Kidney (tissue), 14 donors: ENCODE results near the gene DDX51. TPM values are rescaled to one million over a fixed set of nuclear protein-coding genes. Genes with fewer than 3 reads are reported as not detected.
A peak's percentile ranks its signal among the peaks of the same experiment; 100 is the strongest.

Experiments used
- DNase-seq, 5 donors: peaks; one replicate each; pipeline ENCODE4 v3.0.0-alpha.2; 2013 to 2020
- FAIRE-seq: peaks from 2 replicates; lab custom pipeline; 2012; peaks lifted over from hg19 to GRCh38; lab: Jason Lieb, UNC
- H3K27ac ChIP-seq, 2 donors: one replicate each; pipeline ENCODE4 v1.7.0; 2013; ENCODE audit warnings: low read depth in 2 of 2, low read length in 2 of 2, inconsistent platforms in 1 of 2
- H3K27me3 ChIP-seq: one replicate; pipeline ENCODE4 v1.7.1; 2013; ENCODE audit warnings: low read length, inconsistent platforms; ENCODE audit not compliant: control insufficient read depth, insufficient read depth
- H3K36me3 ChIP-seq, 3 donors: one replicate each; pipeline versions ENCODE4 v1.7.0 to v1.7.1; 2013; ENCODE audit warnings: low read length in 3 of 3, control low read depth in 1 of 3, inconsistent platforms in 1 of 3; ENCODE audit not compliant: insufficient read depth in 3 of 3, control insufficient read depth in 2 of 3
- H3K4me1 ChIP-seq, 3 donors: one replicate each; pipeline versions ENCODE4 v1.7.0 to v1.7.1; 2013; ENCODE audit warnings: low read length in 3 of 3, inconsistent platforms in 1 of 3, low read depth in 1 of 3; ENCODE audit not compliant: control insufficient read depth in 2 of 3, insufficient read depth in 2 of 3
- H3K4me3 ChIP-seq, 3 donors: one replicate each; pipeline versions ENCODE4 v1.7.0 to v1.8.1; 2013; ENCODE audit warnings: low read length in 3 of 3, control low read depth in 1 of 3, inconsistent platforms in 1 of 3
- H3K9ac ChIP-seq, 3 donors: one replicate each; pipeline versions ENCODE4 v1.7.0 to v1.7.1; 2013; ENCODE audit warnings: low read length in 3 of 3, control low read depth in 1 of 3, inconsistent platforms in 1 of 3
- H3K9me3 ChIP-seq, 3 donors: one replicate each; pipeline versions ENCODE4 v1.7.0 to v1.7.1; 2013; ENCODE audit warnings: low read length in 3 of 3, control low read depth in 1 of 3, inconsistent platforms in 1 of 3; ENCODE audit not compliant: control insufficient read depth in 2 of 3, insufficient read depth in 1 of 3
- intact Hi-C: fragments of 100-400 bp; cut with DNase I; formaldehyde crosslinking; loops from one replicate; pipeline ENCODE4 v1.11.1; 2022
- polyA plus RNA-seq: library from polyadenylated mRNA; stranded (reverse); fragments of 350-450 nt; fragmentation: Illumina TruSeq; extraction: RNeasy Lipid Tissue Mini Kit (QIAGEN cat#74804); gene quantifications from one replicate; pipeline ENCODE4 v1.2.3, GENCODE V29; 2014; ENCODE audit warnings: low read depth, low replicate concordance; ENCODE audit not compliant: insufficient read depth
- total RNA-seq: library from RNA; stranded (reverse); fragmentation: NEBNext Ultra II Directional; extraction: Animal tissue kit (Norgen Biotek cat#: 25700); gene quantifications from one replicate; pipeline ENCODE4 v1.2.1, GENCODE V29; 2021
- TF ChIP-seq, protein P1 (sequence below): IDR thresholded peaks from 3 replicates; pipeline ENCODE4 v1.5.1; 2012; ENCODE audit warnings: mild to moderate bottlenecking, moderate library complexity, borderline replicate concordance; ENCODE audit not compliant: insufficient read depth; ENCODE audit errors: extremely low read depth
- donor health status: control.
- donor health status: control.
- donor health status: control.
- donor health status: control.
- donor health status: control.
- donor health status: DM: yes; HTN: yes; CAD: no.
- donor health status: Normal renal cell carcinoma (clear cell type).

DDX51 gene
- total and polyA plus RNA-seq, 2 donors from 2014 or later: 10.3 to 19.6 TPM

DNA sequence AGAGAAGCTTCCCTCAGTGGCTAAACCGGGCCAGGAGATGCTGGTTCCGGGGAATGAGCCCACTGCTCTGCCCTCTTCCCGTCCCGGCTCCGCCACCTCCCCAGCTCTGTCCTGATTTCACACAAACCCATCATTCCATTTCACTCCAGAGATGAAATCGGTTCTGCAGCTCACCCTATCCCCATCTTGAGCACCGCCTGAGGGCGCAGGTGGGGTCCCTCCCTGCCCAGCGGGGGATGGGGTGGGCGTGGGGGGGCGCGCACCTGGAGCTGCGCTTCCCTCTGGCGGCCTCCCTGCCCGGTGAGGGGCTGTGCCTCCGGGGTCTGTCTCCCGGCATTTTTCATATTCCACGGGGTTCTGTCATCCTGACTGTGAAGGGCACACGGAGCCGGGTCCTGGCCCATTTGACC, 44.8 kb upstream of the DDX51 start:
- Histone ChIP-seq H3K36me3 (no peaks in the 10 kb centered on the region), H3K9ac (peak overlapping the region in 1 of 3 donors; percentile 61), H3K27ac (peak overlapping the region in 1 of 2 donors; percentile 48), H3K4me3 (peak overlapping the region; percentile 26 to 65 (median 49)), H3K27me3 (no peaks in the 10 kb centered on the region), H3K4me1 (peaks cover 0 to 8% (median 6%) of the 10 kb centered on the region in 3 donors), H3K9me3 (peaks cover 0 to 6% (median under 1%) of the 10 kb centered on the region in 3 donors)
- TF ChIP-seq, protein P1, sequence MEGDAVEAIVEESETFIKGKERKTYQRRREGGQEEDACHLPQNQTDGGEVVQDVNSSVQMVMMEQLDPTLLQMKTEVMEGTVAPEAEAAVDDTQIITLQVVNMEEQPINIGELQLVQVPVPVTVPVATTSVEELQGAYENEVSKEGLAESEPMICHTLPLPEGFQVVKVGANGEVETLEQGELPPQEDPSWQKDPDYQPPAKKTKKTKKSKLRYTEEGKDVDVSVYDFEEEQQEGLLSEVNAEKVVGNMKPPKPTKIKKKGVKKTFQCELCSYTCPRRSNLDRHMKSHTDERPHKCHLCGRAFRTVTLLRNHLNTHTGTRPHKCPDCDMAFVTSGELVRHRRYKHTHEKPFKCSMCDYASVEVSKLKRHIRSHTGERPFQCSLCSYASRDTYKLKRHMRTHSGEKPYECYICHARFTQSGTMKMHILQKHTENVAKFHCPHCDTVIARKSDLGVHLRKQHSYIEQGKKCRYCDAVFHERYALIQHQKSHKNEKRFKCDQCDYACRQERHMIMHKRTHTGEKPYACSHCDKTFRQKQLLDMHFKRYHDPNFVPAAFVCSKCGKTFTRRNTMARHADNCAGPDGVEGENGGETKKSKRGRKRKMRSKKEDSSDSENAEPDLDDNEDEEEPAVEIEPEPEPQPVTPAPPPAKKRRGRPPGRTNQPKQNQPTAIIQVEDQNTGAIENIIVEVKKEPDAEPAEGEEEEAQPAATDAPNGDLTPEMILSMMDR: no peak
- intact Hi-C loops: no loop called here
- FAIRE-seq (no peak), DNase-seq (peak in 1 of 5 donors; percentile 74)

DNA sequence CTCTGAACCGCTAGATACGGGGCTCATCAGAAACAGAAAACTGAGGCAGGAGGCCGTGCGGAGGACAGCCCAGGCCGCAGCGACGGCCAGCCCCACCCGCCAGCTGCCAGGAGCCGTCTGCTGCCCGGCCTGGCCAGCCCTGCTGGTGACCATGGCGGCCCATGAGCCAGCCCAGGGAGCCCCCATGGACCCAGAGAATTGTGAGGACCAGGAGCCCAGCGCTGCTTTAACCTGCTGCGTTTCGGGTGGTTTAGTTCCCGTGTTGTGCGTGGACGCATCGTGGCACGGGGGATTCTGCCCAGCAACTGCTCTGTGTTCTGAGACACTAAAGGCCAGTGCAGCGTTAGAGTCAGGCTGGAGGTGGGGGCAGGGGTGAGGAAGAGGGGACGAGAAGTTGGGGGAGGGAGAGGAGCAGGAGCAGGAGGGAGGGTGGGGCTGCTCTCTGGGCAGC, 44.4 kb upstream of the DDX51 start:
- TF ChIP-seq, protein P1: no peak
- Histone ChIP-seq H3K36me3 (no peaks in the 10 kb centered on the region), H3K9ac (no peak overlapping the region), H3K27me3 (no peaks in the 10 kb centered on the region), H3K4me3 (no peak overlapping the region), H3K4me1 (peaks cover 0 to 8% (median 6%) of the 10 kb centered on the region in 3 donors), H3K9me3 (peaks cover 0 to 4% (median 0%) of the 10 kb centered on the region in 3 donors), H3K27ac (no peak overlapping the region)
- FAIRE-seq (no peak), DNase-seq (no peak)
- intact Hi-C loops: no loop called here

DNA sequence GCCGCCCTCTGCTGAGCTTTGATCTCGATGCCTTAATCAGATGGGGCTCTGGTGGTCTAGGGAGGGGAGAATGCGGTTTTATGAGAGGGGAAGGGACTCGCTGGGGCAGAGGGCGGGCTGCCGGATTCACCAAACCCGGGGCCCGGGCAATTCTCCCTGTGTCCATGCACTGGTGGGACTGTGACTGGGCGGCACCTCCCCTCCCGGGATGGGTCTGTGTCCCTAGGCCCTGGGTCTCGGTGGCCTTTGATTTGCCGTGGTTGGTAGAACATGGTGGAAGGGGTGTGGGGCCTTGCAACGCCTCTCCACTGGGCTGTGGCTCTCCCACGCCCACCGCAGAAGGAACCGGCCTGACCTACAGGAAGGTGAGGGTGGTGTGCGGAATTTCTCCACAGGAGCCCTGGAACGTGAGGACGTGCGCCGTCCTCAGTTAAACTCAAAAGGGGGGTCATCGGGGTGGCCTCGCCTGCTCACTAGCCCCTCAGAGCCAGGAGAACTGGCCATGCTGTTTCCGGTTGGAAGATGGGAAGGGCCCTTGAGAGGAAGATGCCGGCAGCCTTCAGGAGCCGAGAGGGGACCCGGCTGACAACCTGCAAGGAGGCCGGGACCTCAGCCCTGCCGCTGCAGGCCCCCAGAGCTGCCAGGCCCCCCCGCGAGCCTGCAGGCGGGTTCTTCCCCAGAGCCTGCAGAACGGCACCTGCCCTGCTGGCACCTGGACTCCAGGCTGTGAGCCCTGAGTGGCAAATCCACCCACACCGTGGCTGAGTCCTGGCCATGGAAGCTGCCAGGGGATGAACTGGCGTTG, 43.7 kb upstream of the DDX51 start:
- H3K4me3 ChIP-seq: no peak overlapping the region
- no peaks in the 10 kb centered on the region for H3K27me3 ChIP-seq
- no peak for FAIRE-seq
- TF ChIP-seq, protein P1: no peak
- H3K27ac ChIP-seq: no peak overlapping the region
- intact Hi-C loops: no loop called here
- peaks cover 0 to 8% (median 6%) of the 10 kb centered on the region in 3 donors for H3K4me1 ChIP-seq
- peaks cover 0 to 4% (median 0%) of the 10 kb centered on the region in 3 donors for H3K9me3 ChIP-seq
- DNase-seq: peak in 1 of 5 donors; percentile 78
- H3K36me3 ChIP-seq: no peaks in the 10 kb centered on the region
- H3K9ac ChIP-seq: no peak overlapping the region
